HUDEP-2 (cell line): ENCODE data around the gene TRIM25.

Experiments used
- DNase-seq, 76 experiments: peaks; one replicate each; lab custom pipeline; 2025; ENCODE audit not compliant: unreplicated experiment in 76 of 76; lab: John Stamatoyannopoulos, UW

TRIM25 gene

GRCh38 chr17:56876766-56877179 is 37.1 kb downstream of the TRIM25 start:
- DNase-seq, result no peak

GRCh38 chr17:56870081-56870651 is 43.7 kb downstream of the TRIM25 start:
- no peak for DNase-seq

- no peak for DNase-seq
Measured at GRCh38 chr17:56868716-56869115, 45.1 kb downstream of the TRIM25 start.

- DNase-seq, result no peak
Measured at GRCh38 chr17:56867948-56868376, 45.9 kb downstream of the TRIM25 start.

- DNase-seq, result peak in 16 of 76 experiments; percentile 3 to 30 (median 8)
Measured at GRCh38 chr17:56866496-56866895, 47.4 kb downstream of the TRIM25 start.

- no peak for DNase-seq
Measured at GRCh38 chr17:56866076-56866475, 47.8 kb downstream of the TRIM25 start.

- DNase-seq, result no peak
Measured at GRCh38 chr17:56863974-56864373, 49.9 kb downstream of the TRIM25 start.

- DNase-seq, result no peak
Measured at GRCh38 chr17:56861899-56862298, 52.0 kb downstream of the TRIM25 start.

- no peak for DNase-seq
Measured at GRCh38 chr17:56851008-56851407, 62.8 kb downstream of the TRIM25 start.

GRCh38 chr17:56850591-56850990 is 63.3 kb downstream of the TRIM25 start:
- no peak for DNase-seq

- no peak for DNase-seq
Measured at GRCh38 chr17:56849131-56849530, 64.7 kb downstream of the TRIM25 start.

GRCh38 chr17:56847106-56847505 is 66.7 kb downstream of the TRIM25 start:
- DNase-seq, result peak in 1 of 76 experiments; percentile 1

- no peak for DNase-seq
Measured at GRCh38 chr17:56845934-56846333, 67.9 kb downstream of the TRIM25 start.

- no peak for DNase-seq
Measured at GRCh38 chr17:56842577-56842976, 71.3 kb downstream of the TRIM25 start.

- no peak for DNase-seq
Measured at GRCh38 chr17:56838687-56839086, 75.2 kb downstream of the TRIM25 start.
